Ovary (tissue), 3 donors: ENCODE measurements around the gene CCDC136.

Experiments used
- EP300 ChIP-seq: sonication (generic); formaldehyde crosslinking; IDR thresholded peaks from one replicate; pipeline ENCODE4 v1.6.1; 2017; ENCODE audit warnings: antibody characterized with exemption
- POLR2A ChIP-seq: fragments of 450-650 bp; IDR thresholded peaks from one replicate; pipeline ENCODE4 v1.6.1; 2017; ENCODE audit warnings: antibody characterized with exemption, mild to moderate bottlenecking, moderate library complexity
- TF ChIP-seq, protein P1 (sequence below), 3 donors: fragments of 450-650 bp in 2 of 3; fragments of 200-600 bp in 1 of 3; IDR thresholded peaks; one replicate each; pipeline versions ENCODE4 v1.5.1 to v1.8.0; 2016 to 2022; ENCODE audit warnings: antibody characterized with exemption in 3 of 3, mild to moderate bottlenecking in 1 of 3
- donor health status: DM: no; HTN: no; CAD: no.

DNA sequence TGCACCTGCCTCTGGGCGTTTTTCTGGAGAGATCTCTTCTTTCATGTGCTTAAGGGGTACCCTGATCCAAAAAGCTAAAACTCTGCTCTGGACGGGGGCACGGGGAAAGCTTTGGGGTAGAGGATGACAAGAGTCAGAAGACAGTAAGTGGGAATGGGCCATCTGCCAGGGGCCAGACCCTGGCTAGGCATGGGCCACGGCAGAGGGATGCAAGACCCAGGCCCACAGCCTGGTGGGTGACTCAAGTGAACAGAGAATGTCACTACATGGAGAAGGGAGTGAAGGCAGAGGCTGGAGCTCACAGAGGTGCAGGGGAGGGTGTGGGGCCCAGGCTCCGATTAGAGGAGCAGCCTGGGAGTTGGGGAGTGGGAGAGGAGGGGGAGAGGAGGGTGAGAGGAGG lies 53.7 kb downstream of the CCDC136 start:
- TF ChIP-seq, protein P1, sequence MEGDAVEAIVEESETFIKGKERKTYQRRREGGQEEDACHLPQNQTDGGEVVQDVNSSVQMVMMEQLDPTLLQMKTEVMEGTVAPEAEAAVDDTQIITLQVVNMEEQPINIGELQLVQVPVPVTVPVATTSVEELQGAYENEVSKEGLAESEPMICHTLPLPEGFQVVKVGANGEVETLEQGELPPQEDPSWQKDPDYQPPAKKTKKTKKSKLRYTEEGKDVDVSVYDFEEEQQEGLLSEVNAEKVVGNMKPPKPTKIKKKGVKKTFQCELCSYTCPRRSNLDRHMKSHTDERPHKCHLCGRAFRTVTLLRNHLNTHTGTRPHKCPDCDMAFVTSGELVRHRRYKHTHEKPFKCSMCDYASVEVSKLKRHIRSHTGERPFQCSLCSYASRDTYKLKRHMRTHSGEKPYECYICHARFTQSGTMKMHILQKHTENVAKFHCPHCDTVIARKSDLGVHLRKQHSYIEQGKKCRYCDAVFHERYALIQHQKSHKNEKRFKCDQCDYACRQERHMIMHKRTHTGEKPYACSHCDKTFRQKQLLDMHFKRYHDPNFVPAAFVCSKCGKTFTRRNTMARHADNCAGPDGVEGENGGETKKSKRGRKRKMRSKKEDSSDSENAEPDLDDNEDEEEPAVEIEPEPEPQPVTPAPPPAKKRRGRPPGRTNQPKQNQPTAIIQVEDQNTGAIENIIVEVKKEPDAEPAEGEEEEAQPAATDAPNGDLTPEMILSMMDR (IDR thresholded peaks at IDR 0.05): no peak
- TF ChIP-seq POLR2A (no peak), EP300 (no peak)
